Measurements from ENCODE around the gene DIP2C. TPM values are rescaled to one million over a fixed set of nuclear protein-coding genes. Genes with fewer than 3 reads are reported as not detected.
"Not testable (repeated sequence)": the region's sequence is repeated elsewhere in the genome, so short reads cannot be mapped to it uniquely, and the experiment has no call there.

DIP2C gene
- total RNA-seq, 1 donor from 2014 or later: 10.1 TPM

GRCh38 chr10:325282-325681 is 364.2 kb downstream of the DIP2C start:
- H3K36me3 ChIP-seq: no peaks in the 10 kb centered on the region
- H3K9me3 ChIP-seq (ENCODE audit: low read depth): no peaks in the 10 kb centered on the region
- peaks cover 5% of the 10 kb centered on the region for H3K4me1 ChIP-seq
- H3K4me3 ChIP-seq: no peak overlapping the region
- no peaks in the 10 kb centered on the region for H3K27me3 ChIP-seq
- Mint-ChIP-seq H3K9me3 (no peaks in the 10 kb centered on the region), H3K4me3 (no peak overlapping the region), H3K27ac (no peak overlapping the region), H3K4me1 (peaks cover 6% of the 10 kb centered on the region), H3K27me3 (ENCODE audit: insufficient read depth, low read depth) (no peaks in the 10 kb centered on the region), H3K36me3 (peaks cover 29% of the 10 kb centered on the region)
- no peak overlapping the region for H3K4me2 ChIP-seq
- H3K27ac ChIP-seq: peak overlapping the region; percentile 6
- H3K79me2 ChIP-seq (ENCODE audit: low read depth): no peaks in the 10 kb centered on the region
- TF ChIP-seq, protein P1, sequence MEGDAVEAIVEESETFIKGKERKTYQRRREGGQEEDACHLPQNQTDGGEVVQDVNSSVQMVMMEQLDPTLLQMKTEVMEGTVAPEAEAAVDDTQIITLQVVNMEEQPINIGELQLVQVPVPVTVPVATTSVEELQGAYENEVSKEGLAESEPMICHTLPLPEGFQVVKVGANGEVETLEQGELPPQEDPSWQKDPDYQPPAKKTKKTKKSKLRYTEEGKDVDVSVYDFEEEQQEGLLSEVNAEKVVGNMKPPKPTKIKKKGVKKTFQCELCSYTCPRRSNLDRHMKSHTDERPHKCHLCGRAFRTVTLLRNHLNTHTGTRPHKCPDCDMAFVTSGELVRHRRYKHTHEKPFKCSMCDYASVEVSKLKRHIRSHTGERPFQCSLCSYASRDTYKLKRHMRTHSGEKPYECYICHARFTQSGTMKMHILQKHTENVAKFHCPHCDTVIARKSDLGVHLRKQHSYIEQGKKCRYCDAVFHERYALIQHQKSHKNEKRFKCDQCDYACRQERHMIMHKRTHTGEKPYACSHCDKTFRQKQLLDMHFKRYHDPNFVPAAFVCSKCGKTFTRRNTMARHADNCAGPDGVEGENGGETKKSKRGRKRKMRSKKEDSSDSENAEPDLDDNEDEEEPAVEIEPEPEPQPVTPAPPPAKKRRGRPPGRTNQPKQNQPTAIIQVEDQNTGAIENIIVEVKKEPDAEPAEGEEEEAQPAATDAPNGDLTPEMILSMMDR (IDR thresholded peaks at IDR 0.05): no peak
- TF ChIP-seq EZH2 (IDR thresholded peaks at IDR 0.05) (no peak), EZH2phosphoT487 (IDR thresholded peaks at IDR 0.05) (no peak)
- no peak overlapping the region for H2AFZ ChIP-seq (replicated peaks)
- no peaks in the 10 kb centered on the region for H4K20me1 ChIP-seq (ENCODE audit: low read depth)
- no peak for DNase-seq (ENCODE audit: low spot score)
- H3F3A ChIP-seq (ENCODE audit: low read depth): peaks cover 6% of the 10 kb centered on the region
- no peak overlapping the region for H3K9ac ChIP-seq

GRCh38 chr10:324593-324992 is 364.9 kb downstream of the DIP2C start:
- no peak overlapping the region for H3K9ac ChIP-seq
- Mint-ChIP-seq H3K9me3 (no peaks in the 10 kb centered on the region), H3K27ac (no peak overlapping the region), H3K4me1 (peaks cover 4% of the 10 kb centered on the region), H3K4me3 (no peak overlapping the region), H3K36me3 (peaks cover 34% of the 10 kb centered on the region), H3K27me3 (ENCODE audit: insufficient read depth, low read depth) (no peaks in the 10 kb centered on the region)
- no peaks in the 10 kb centered on the region for H3K79me2 ChIP-seq (ENCODE audit: low read depth)
- H3K4me1 ChIP-seq: peaks cover 5% of the 10 kb centered on the region
- no peaks in the 10 kb centered on the region for H4K20me1 ChIP-seq (ENCODE audit: low read depth)
- H3K27me3 ChIP-seq: no peaks in the 10 kb centered on the region
- H2AFZ ChIP-seq (replicated peaks): no peak overlapping the region
- no peaks in the 10 kb centered on the region for H3K36me3 ChIP-seq
- peaks cover under 1% of the 10 kb centered on the region for H3F3A ChIP-seq (ENCODE audit: low read depth)
- H3K27ac ChIP-seq: no peak overlapping the region
- no peak overlapping the region for H3K4me2 ChIP-seq
- TF ChIP-seq EZH2 (IDR thresholded peaks at IDR 0.05): no peak
- DNase-seq (ENCODE audit: low spot score): no peak
- H3K4me3 ChIP-seq: no peak overlapping the region
- H3K9me3 ChIP-seq (ENCODE audit: low read depth): no peaks in the 10 kb centered on the region

DNA sequence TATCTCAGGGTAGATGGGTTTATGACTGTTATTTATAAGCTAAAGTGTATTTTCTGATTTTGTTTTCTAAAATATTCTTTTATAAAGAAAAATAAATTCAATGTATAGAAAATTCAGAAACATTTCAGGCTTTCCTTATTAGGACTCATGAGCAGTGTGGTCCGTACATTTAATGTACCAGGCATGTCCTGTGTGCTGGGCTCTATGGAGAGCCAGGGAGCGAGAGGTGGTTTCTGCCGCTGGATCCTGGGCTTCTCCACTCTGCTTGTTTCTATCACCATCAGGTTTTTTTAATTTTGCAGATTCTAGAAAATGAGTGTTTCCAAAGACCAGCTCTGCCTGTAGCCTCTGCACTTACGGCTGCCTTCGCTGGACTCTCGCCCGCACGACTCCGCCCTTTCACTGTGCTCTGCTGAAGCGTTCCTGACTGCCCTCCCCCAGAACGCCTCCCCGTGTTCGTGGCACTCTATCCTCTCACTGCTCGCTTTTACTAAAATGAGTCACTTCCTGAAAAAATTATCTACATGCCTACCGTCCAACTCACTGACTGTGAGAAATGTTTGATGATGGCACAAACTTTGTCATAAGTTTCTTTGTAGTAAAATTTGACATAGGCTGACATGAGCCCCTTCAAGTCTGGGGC is 365.7 kb downstream of the DIP2C start:
- Mint-ChIP-seq H3K4me1 (no peaks in the 10 kb centered on the region), H3K4me3 (no peak overlapping the region), H3K27ac (no peak overlapping the region), H3K27me3 (ENCODE audit: insufficient read depth, low read depth) (no peaks in the 10 kb centered on the region), H3K36me3 (peaks cover 34% of the 10 kb centered on the region), H3K9me3 (no peaks in the 10 kb centered on the region)
- Histone ChIP-seq H3K4me1 (no peaks in the 10 kb centered on the region), H3K4me2 (no peak overlapping the region), H3K9ac (no peak overlapping the region), H3K27ac (no peak overlapping the region), H3K27me3 (no peaks in the 10 kb centered on the region), H3F3A (ENCODE audit: low read depth) (no peaks in the 10 kb centered on the region), H3K36me3 (no peaks in the 10 kb centered on the region), H2AFZ (replicated peaks) (no peak overlapping the region), H3K79me2 (ENCODE audit: low read depth) (no peaks in the 10 kb centered on the region), H3K4me3 (no peak overlapping the region), H4K20me1 (ENCODE audit: low read depth) (no peaks in the 10 kb centered on the region), H3K9me3 (ENCODE audit: low read depth) (no peaks in the 10 kb centered on the region)
- TF ChIP-seq EZH2phosphoT487 (IDR thresholded peaks at IDR 0.05) (no peak), EZH2 (IDR thresholded peaks at IDR 0.05) (no peak)
- TF ChIP-seq, protein P1 (IDR thresholded peaks at IDR 0.05): no peak
- no peak for DNase-seq (ENCODE audit: low spot score)

DNA sequence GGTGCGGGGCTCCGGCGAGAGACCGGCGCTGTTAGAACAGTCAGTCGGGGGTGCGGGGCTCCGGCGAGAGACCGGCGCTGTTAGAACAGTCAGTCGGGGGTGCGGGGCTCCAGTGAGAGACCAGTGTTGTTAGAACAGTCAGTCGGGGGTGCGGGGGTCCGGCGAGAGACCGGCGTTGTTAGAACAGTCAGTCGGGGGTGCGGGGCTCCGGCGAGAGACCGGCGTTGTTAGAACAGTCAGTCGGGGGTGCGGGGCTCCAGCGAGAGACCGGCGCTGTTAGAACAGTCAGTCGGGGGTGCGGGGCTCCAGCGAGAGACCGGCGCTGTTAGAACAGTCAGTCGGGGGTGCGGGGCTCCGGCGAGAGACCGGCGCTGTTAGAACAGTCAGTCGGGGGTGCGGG is 366.4 kb downstream of the DIP2C start:
- not testable (repeated sequence) for H3K4me2 ChIP-seq; H3K9me3 Mint-ChIP-seq; H3K9me3 ChIP-seq (ENCODE audit: low read depth); H3K36me3 ChIP-seq; H3K4me3 ChIP-seq; H3K27me3 ChIP-seq; H3K27ac ChIP-seq; H3K79me2 ChIP-seq (ENCODE audit: low read depth); H4K20me1 ChIP-seq (ENCODE audit: low read depth); H3K4me1 ChIP-seq; DNase-seq (ENCODE audit: low spot score); H3K4me3 Mint-ChIP-seq; H3K9ac ChIP-seq; H3K4me1 Mint-ChIP-seq; H3F3A ChIP-seq (ENCODE audit: low read depth); H2AFZ ChIP-seq (replicated peaks); H3K27me3 Mint-ChIP-seq (ENCODE audit: insufficient read depth, low read depth); H3K27ac Mint-ChIP-seq
- peaks cover 36% of the 10 kb centered on the region for H3K36me3 Mint-ChIP-seq

Measured in neural progenitor cell (in vitro differentiated cells).